ENCODE data around the gene HRNR.

- TF ChIP-seq CTCF (conservative IDR thresholded peaks at IDR 0.05; ENCODE audit: low read length) (no peak), EZH2phosphoT487 (IDR thresholded peaks at IDR 0.05; ENCODE audit: borderline replicate concordance) (no peak)
These were observed 23.3 kb upstream of the HRNR start for GRCh38 chr1:152247316-152247715.
